ENCODE results near the gene TEKT2.
A peak's percentile ranks its signal among the peaks of the same experiment; 100 is the strongest.

Gene TEKT2

DNA sequence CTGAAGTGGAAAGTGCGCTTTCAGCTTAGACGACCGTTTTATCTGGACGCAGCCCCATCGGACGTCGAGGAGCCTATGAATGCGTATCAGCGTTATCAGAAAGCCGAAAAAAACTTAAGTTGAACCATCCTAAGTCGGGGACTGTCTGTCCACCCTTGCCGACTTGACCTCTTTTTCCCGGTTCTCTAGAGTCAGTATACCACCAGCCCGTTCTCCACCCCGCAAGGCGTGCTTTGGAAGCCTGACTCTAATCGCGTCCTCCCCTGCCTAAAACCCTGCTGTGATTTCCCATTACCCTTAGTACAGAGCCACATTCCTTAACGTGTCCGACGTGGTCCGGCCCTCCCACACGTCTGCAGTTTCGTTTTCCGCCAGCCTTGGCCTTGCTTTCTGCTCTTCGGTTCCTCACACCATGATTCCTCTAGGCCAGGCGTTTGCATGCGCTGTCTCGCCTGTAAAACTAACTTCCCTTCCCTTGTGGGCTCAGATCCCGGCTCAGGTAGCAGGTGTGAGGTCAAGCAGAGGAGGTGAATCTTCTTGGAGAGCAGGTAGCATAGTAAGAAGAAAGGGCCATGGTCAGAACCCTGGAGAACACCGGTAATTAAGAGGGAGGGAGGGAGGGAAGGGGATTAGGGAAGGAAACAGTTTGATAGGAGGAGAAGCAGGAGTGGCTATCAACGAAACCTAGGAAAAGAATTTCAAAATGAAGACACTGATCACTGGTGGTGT lies 5.7 kb downstream of the TEKT2 start:
- TF ChIP-seq CTCF (IDR thresholded peaks at IDR 0.05; ENCODE audit: control extremely low read depth, extremely low read depth, low read depth, missing control alignments) = no peak
- peak; percentile 40 for DNase-seq (ENCODE audit: extremely low spot score)
- ChIA-PET POLR2A (no interaction called here), CTCF (interaction anchor here (19.1 kb wide), 1 partner anchor 44 kb away, joined by 226 read pairs; no protein-coding TSS in a partner anchor)

DNA sequence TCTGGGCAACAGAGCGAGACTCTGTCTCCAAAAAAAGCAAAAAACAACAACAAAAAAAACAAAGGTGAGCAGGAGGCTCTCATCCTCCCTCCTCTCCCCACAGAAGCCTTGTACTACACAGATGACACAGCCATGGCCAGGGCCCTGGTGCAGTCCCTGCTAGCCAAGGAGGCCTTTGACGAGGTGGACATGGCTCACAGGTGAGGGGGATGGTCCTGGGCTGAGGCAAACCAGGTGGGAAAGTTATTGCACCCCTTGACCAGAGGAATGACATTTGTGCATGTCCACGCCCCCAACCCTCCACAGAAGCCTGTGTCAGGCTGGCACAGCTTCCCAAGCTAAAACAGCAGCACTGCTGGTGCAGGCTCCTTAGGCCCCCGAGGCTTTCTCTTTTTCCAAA lies 7.2 kb downstream of the TEKT2 start:
- no peak for DNase-seq (ENCODE audit: extremely low spot score)
- no peak for TF ChIP-seq CTCF (IDR thresholded peaks at IDR 0.05; ENCODE audit: control extremely low read depth, extremely low read depth, low read depth, missing control alignments)
- ChIA-PET CTCF (interaction anchor here (0.8 to 19.1 kb wide), 2 partner anchors 9 to 43 kb away, joined by 3 to 226 read pairs; no protein-coding TSS in a partner anchor), POLR2A (no interaction called here)

- no peak for DNase-seq (ENCODE audit: extremely low spot score)
- POLR2A ChIA-PET = no interaction called here
- CTCF ChIA-PET = interaction anchor here (19.1 kb wide), 1 partner anchor 42 kb away, joined by 226 read pairs; no protein-coding TSS in a partner anchor
- no peak for TF ChIP-seq CTCF (IDR thresholded peaks at IDR 0.05; ENCODE audit: control extremely low read depth, extremely low read depth, low read depth, missing control alignments)
These were observed 7.8 kb downstream of the TEKT2 start for GRCh38 chr1:36091698-36092097.

- CTCF ChIA-PET = interaction anchor here (1.2 to 19.1 kb wide), 3 partner anchors 42 to 250 kb away, joined by 3 to 226 read pairs (median 4); no protein-coding TSS in a partner anchor
- POLR2A ChIA-PET = no interaction called here
- DNase-seq (ENCODE audit: extremely low spot score) = no peak
- no peak for TF ChIP-seq CTCF (IDR thresholded peaks at IDR 0.05; ENCODE audit: control extremely low read depth, extremely low read depth, low read depth, missing control alignments)
These were observed 8.4 kb downstream of the TEKT2 start for GRCh38 chr1:36092166-36092797.

DNA sequence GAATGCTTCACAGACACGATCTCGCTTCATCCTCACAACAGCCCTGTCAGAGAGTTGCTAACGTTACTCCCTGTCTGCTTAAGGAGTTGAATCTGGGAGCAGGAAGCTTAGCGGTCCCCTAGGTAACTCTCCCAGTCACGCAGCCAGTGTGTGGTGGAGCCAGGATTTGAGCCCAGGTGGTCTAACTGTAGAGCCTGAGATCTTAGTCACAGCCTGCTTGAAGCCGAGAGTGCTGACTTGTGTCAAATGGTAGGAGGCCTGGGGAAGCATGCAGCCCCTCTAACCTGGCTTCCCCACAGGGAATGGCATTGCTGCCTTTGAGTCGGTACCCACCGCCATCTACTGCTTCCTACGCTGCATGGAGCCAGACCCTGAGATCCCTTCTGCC lies 8.9 kb downstream of the TEKT2 start:
- ChIA-PET CTCF (interaction anchor here (1.2 to 19.1 kb wide), 3 partner anchors 41 to 250 kb away, joined by 3 to 226 read pairs (median 4); no protein-coding TSS in a partner anchor), POLR2A (no interaction called here)
- no peak for DNase-seq (ENCODE audit: extremely low spot score)
- no peak for TF ChIP-seq CTCF (IDR thresholded peaks at IDR 0.05; ENCODE audit: control extremely low read depth, extremely low read depth, low read depth, missing control alignments)

DNA sequence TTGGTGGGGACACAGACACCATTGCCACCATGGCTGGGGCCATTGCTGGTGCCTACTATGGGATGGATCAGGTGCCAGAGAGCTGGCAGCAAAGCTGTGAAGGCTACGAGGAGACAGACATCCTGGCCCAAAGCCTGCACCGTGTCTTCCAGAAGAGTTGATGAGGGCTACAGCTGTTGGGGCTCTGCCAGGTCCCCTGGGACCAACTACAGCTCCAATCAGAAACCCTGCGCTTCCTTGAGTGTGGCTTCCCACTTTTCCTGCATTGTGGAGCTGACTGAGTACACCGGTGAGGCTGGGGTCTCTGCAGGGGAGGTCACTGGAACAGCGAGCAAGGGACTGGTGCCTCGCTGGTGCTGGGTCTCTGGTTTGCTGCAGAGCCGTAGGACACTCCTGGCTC lies 9.3 kb downstream of the TEKT2 start:
- DNase-seq (ENCODE audit: extremely low spot score) = no peak
- ChIA-PET POLR2A (interaction anchor here (0.5 kb wide), 1 partner anchor 21 kb away, joined by 6 read pairs; no protein-coding TSS in a partner anchor), CTCF (interaction anchor here (1.2 to 19.1 kb wide), 3 partner anchors 41 to 250 kb away, joined by 3 to 226 read pairs (median 4); no protein-coding TSS in a partner anchor)
- no peak for TF ChIP-seq CTCF (IDR thresholded peaks at IDR 0.05; ENCODE audit: control extremely low read depth, extremely low read depth, low read depth, missing control alignments)
